GM18907 (cell line): ENCODE results near the gene ACOX1.

Experiments
- ATAC-seq: cut with Tn5 transposase; IDR thresholded peaks from one replicate; pipeline ENCODE4 v1.9.1; 2021; ENCODE audit warnings: mild to moderate bottlenecking, moderate library complexity; ENCODE audit not compliant: unreplicated experiment

Gene ACOX1

GRCh38 chr17:75940727-75941441 is 38.1 kb downstream of the ACOX1 start, which contains the start of gene FBF1:
Gene FBF1 (minus strand): TSS chr17:75941042. CDS start chr17:75938149, 2,893 bp downstream.
- ATAC-seq = peak; percentile 91

- ATAC-seq = no peak
These were observed 41.3 kb downstream of the ACOX1 start for GRCh38 chr17:75937652-75938051.

GRCh38 chr17:75933808-75934207 is 45.2 kb downstream of the ACOX1 start:
- no peak for ATAC-seq

GRCh38 chr17:75932852-75933251 is 46.1 kb downstream of the ACOX1 start:
- ATAC-seq = no peak

- ATAC-seq = no peak
These were observed 47.9 kb downstream of the ACOX1 start for GRCh38 chr17:75931062-75931461.

- no peak for ATAC-seq
These were observed 51.6 kb downstream of the ACOX1 start for GRCh38 chr17:75927286-75927922.

- ATAC-seq = no peak
These were observed 52.5 kb downstream of the ACOX1 start for GRCh38 chr17:75926456-75926855.

- ATAC-seq = no peak
These were observed 53.1 kb downstream of the ACOX1 start for GRCh38 chr17:75925912-75926311.

- ATAC-seq = no peak
These were observed 53.9 kb downstream of the ACOX1 start for GRCh38 chr17:75925103-75925502.

- no peak for ATAC-seq
These were observed 55.7 kb downstream of the ACOX1 start for GRCh38 chr17:75922963-75923874.

- no peak for ATAC-seq
These were observed 56.6 kb downstream of the ACOX1 start for GRCh38 chr17:75922173-75922961.

GRCh38 chr17:75921596-75921995 is 57.4 kb downstream of the ACOX1 start:
- no peak for ATAC-seq

- no peak for ATAC-seq
These were observed 58.9 kb downstream of the ACOX1 start for GRCh38 chr17:75920045-75920560.

- no peak for ATAC-seq
These were observed 59.4 kb downstream of the ACOX1 start for GRCh38 chr17:75919611-75920010.

- no peak for ATAC-seq
These were observed 61.0 kb downstream of the ACOX1 start for GRCh38 chr17:75917917-75918445.

- no peak for ATAC-seq
These were observed 61.6 kb downstream of the ACOX1 start for GRCh38 chr17:75917141-75917916.

GRCh38 chr17:75915268-75915667 is 63.7 kb downstream of the ACOX1 start:
- ATAC-seq = no peak

GRCh38 chr17:75914643-75915267 is 64.2 kb downstream of the ACOX1 start:
- no peak for ATAC-seq
